H9 (cell line): ENCODE data around the gene MAGI3. TPM values are rescaled to one million over a fixed set of nuclear protein-coding genes. Genes with fewer than 3 reads are reported as not detected.

ENCODE experiments used
- DNase-seq: peaks from one replicate; pipeline ENCODE4 v3.0.0-alpha.2; 2017
- H2AFZ ChIP-seq: one replicate; pipeline ENCODE4 v1.6.1; 2013; ENCODE audit warnings: mild to moderate bottlenecking, low read length, control low read depth, moderate library complexity
- H2AK5ac ChIP-seq: 2 replicates; pipeline ENCODE4 v1.6.1; 2013; ENCODE audit warnings: low read length, control low read depth, mixed read lengths; ENCODE audit not compliant: insufficient read length
- H2BK120ac ChIP-seq: one replicate; pipeline ENCODE4 v1.6.1; 2013; ENCODE audit warnings: low read depth, mild to moderate bottlenecking, low read length, control low read depth, inconsistent platforms; ENCODE audit not compliant: poor library complexity, severe bottlenecking
- H2BK12ac ChIP-seq: 2 replicates; pipeline ENCODE4 v1.6.1; 2013; ENCODE audit warnings: low read length, control low read depth, mixed read lengths, low read depth; ENCODE audit not compliant: insufficient read length
- H2BK15ac ChIP-seq: 2 replicates; pipeline ENCODE4 v1.6.1; 2013; ENCODE audit warnings: low read depth, low read length, control low read depth
- H2BK20ac ChIP-seq: one replicate; pipeline ENCODE4 v1.6.1; 2013; ENCODE audit warnings: low read depth, mild to moderate bottlenecking, low read length, control low read depth, inconsistent platforms; ENCODE audit not compliant: poor library complexity, severe bottlenecking
- H2BK5ac ChIP-seq: 2 replicates; pipeline ENCODE4 v1.6.1; 2013; ENCODE audit warnings: low read length, control low read depth, mixed read lengths; ENCODE audit not compliant: insufficient read length
- H3K14ac ChIP-seq: 2 replicates; pipeline ENCODE4 v1.6.1; 2013; ENCODE audit warnings: low read length, control low read depth; ENCODE audit not compliant: insufficient read depth
- H3K18ac ChIP-seq: 2 replicates; pipeline ENCODE4 v1.6.1; 2013; ENCODE audit warnings: low read depth, mild to moderate bottlenecking, mixed read lengths, low read length, control low read depth; ENCODE audit not compliant: insufficient read length
- H3K23ac ChIP-seq: 2 replicates; pipeline ENCODE4 v1.6.1; 2013; ENCODE audit warnings: low read length, control low read depth, mixed read lengths, low read depth; ENCODE audit not compliant: insufficient read length
- H3K23me2 ChIP-seq: 2 replicates; pipeline ENCODE4 v1.6.1; 2013; ENCODE audit warnings: low read depth, mild to moderate bottlenecking, mixed read lengths, low read length, control low read depth; ENCODE audit not compliant: insufficient read length, poor library complexity, severe bottlenecking
- H3K27ac ChIP-seq: 2 replicates; pipeline ENCODE4 v1.5.1; 2013; ENCODE audit warnings: low read length, control low read depth, mixed read lengths, low read depth; ENCODE audit not compliant: insufficient read length
- H3K27me3 ChIP-seq: 2 replicates; pipeline ENCODE4 v1.6.1; 2013; ENCODE audit warnings: low read length, control low read depth, inconsistent platforms; ENCODE audit not compliant: insufficient read depth
- H3K4ac ChIP-seq: 2 replicates; pipeline ENCODE4 v1.6.1; 2013; ENCODE audit warnings: low read depth, mild to moderate bottlenecking, control low read depth, inconsistent platforms, low read length, moderate library complexity
- H3K4me1 ChIP-seq: 2 replicates; pipeline ENCODE4 v1.6.1; 2013; ENCODE audit warnings: low read length, control low read depth, inconsistent platforms; ENCODE audit not compliant: insufficient read depth
- H3K4me2 ChIP-seq: 2 replicates; pipeline ENCODE4 v1.6.1; 2013; ENCODE audit warnings: low read length, control low read depth, mixed read lengths; ENCODE audit not compliant: insufficient read length, insufficient read depth
- H3K56ac ChIP-seq: 2 replicates; pipeline ENCODE4 v1.6.1; 2013; ENCODE audit warnings: low read depth, mild to moderate bottlenecking, mixed read lengths, low read length, control low read depth; ENCODE audit not compliant: insufficient read length
- H3K79me1 ChIP-seq: 2 replicates; pipeline ENCODE4 v1.6.1; 2013; ENCODE audit warnings: low read depth, mild to moderate bottlenecking, moderate library complexity, low read length, control low read depth, inconsistent platforms; ENCODE audit not compliant: insufficient read depth, poor library complexity, severe bottlenecking
- H3K79me2 ChIP-seq: 2 replicates; pipeline ENCODE4 v1.6.1; 2013; ENCODE audit warnings: low read length, control low read depth, inconsistent platforms; ENCODE audit not compliant: insufficient read depth
- H3K9ac ChIP-seq: 2 replicates; pipeline ENCODE4 v1.6.1; 2013; ENCODE audit warnings: low read length, control low read depth, mixed read lengths; ENCODE audit not compliant: insufficient read length; ENCODE audit errors: extremely low read depth
- H3K9me3 ChIP-seq: one replicate; pipeline ENCODE4 v1.6.1; 2013; ENCODE audit warnings: low read depth, low read length, inconsistent platforms; ENCODE audit not compliant: control insufficient read depth
- H3T11ph ChIP-seq: one replicate; pipeline ENCODE4 v1.6.1; 2013; ENCODE audit warnings: mild to moderate bottlenecking, low read length, control low read depth, inconsistent platforms
- H4K20me1 ChIP-seq: one replicate; pipeline ENCODE4 v1.6.1; 2013; ENCODE audit not compliant: control insufficient read depth, insufficient read length, insufficient read depth
- H4K5ac ChIP-seq: 2 replicates; pipeline ENCODE4 v1.6.1; 2013; ENCODE audit warnings: low read depth, mild to moderate bottlenecking, mixed read lengths, low read length, control low read depth; ENCODE audit not compliant: insufficient read length
- H4K8ac ChIP-seq: replicated peaks from 2 replicates; pipeline ENCODE4 v1.6.1; 2013; ENCODE audit warnings: low read length, control low read depth, mixed read lengths, low read depth; ENCODE audit not compliant: insufficient read length
- H4K91ac ChIP-seq: 2 replicates; pipeline ENCODE4 v1.6.1; 2013; ENCODE audit warnings: low read depth, mild to moderate bottlenecking, moderate library complexity, mixed read lengths, low read length, control low read depth; ENCODE audit not compliant: insufficient read length
- H3K27ac Mint-ChIP-seq, 3 experiments: 2 replicates in 2 of 3; 3 replicates in 1 of 3; pipeline ENCODE4 v1.8.0; 2020 to 2021; ENCODE audit warnings: mixed read lengths in 3 of 3, mild to moderate bottlenecking in 1 of 3, moderate library complexity in 1 of 3
- H3K27me3 Mint-ChIP-seq: 2 replicates; pipeline ENCODE4 v1.8.0; 2021; ENCODE audit warnings: low read depth, mild to moderate bottlenecking, moderate library complexity, mixed read lengths
- H3K36me3 Mint-ChIP-seq, 3 experiments: 2 replicates in 2 of 3; 3 replicates in 1 of 3; pipeline ENCODE4 v1.8.0; 2020 to 2021; ENCODE audit warnings: low read depth in 3 of 3, mixed read lengths in 3 of 3; ENCODE audit not compliant: insufficient read depth in 1 of 3
- H3K4me1 Mint-ChIP-seq, 2 experiments: 2 replicates each; pipeline ENCODE4 v1.8.0; 2020; ENCODE audit warnings: mixed read lengths in 2 of 2
- H3K4me3 Mint-ChIP-seq, 2 experiments: 2 replicates in 1 of 2; 3 replicates in 1 of 2; pipeline ENCODE4 v1.8.0; 2020 to 2021; ENCODE audit warnings: mild to moderate bottlenecking in 2 of 2, mixed read lengths in 2 of 2, moderate library complexity in 1 of 2
- H3K9me3 Mint-ChIP-seq, 2 experiments: 2 replicates in 1 of 2; 3 replicates in 1 of 2; pipeline ENCODE4 v1.8.0; 2020; ENCODE audit warnings: mild to moderate bottlenecking in 2 of 2, mixed read lengths in 2 of 2, moderate library complexity in 1 of 2
- WGBS: extraction: QIAGEN DNeasy Blood & Tissue Kit; methylation state at CpG from one replicate; pipeline ENCODE4 v1.1.7; 2013; ENCODE audit warnings: missing lambda C conversion rate, low lambda C conversion rate, mixed read lengths; ENCODE audit not compliant: insufficient read length; ENCODE audit errors: extremely low coverage; 5-methylcytosine and 5-hydroxymethylcytosine counted together
- total RNA-seq: library from RNA; stranded (reverse); gene quantifications from 2 replicates; pipeline ENCODE4 v1.2.1, GENCODE V29; 2021
- TF ChIP-seq, protein P1 (sequence below): fragments of 200-600 bp; sonication (generic); conservative IDR thresholded peaks from 3 replicates; pipeline ENCODE4 v1.8.0; 2021; ENCODE audit warnings: antibody characterized with exemption, mild to moderate bottlenecking

Gene MAGI3
- total RNA-seq, 1 experiment from 2014 or later: 8.2 TPM

GRCh38 chr1:113380075-113380474 is 10.2 kb upstream of the MAGI3 start:
- H3K27me3 Mint-ChIP-seq: no peaks in the 10 kb centered on the region
- H3K4me3 Mint-ChIP-seq: no peak overlapping the region
- Histone ChIP-seq H2AFZ (no peak overlapping the region), H3K4me2 (no peak overlapping the region), H3K79me2 (no peaks in the 10 kb centered on the region), H3K9ac (no peak overlapping the region), H3K27ac (no peak overlapping the region), H3T11ph (no peak overlapping the region), H3K9me3 (no peaks in the 10 kb centered on the region), H2BK120ac (no peak overlapping the region), H4K8ac (no peak overlapping the region), H3K23me2 (no peaks in the 10 kb centered on the region), H3K27me3 (no peaks in the 10 kb centered on the region), H4K20me1 (no peaks in the 10 kb centered on the region), H3K14ac (no peak overlapping the region), H2BK15ac (no peak overlapping the region), H4K5ac (no peak overlapping the region), H3K56ac (no peak overlapping the region), H4K91ac (no peak overlapping the region), H2BK12ac (no peak overlapping the region), H3K4ac (no peak overlapping the region), H3K4me1 (no peaks in the 10 kb centered on the region), H3K79me1 (no peaks in the 10 kb centered on the region), H2AK5ac (no peak overlapping the region), H2BK5ac (no peak overlapping the region), H3K18ac (no peak overlapping the region), H2BK20ac (no peak overlapping the region), H3K23ac (no peak overlapping the region)
- no peaks in the 10 kb centered on the region for H3K36me3 Mint-ChIP-seq
- WGBS: no CpG with 5 or more reads among the region's 3 CpGs
- DNase-seq: no peak
- H3K4me1 Mint-ChIP-seq: 0 out of 4 replicates have a peak, but pooled peaks cover 0 to 3% of the 10 kb centered on the region in 2 experiments
- no peak overlapping the region; a peak in 1 of 7 replicates for H3K27ac Mint-ChIP-seq
- TF ChIP-seq, protein P1, sequence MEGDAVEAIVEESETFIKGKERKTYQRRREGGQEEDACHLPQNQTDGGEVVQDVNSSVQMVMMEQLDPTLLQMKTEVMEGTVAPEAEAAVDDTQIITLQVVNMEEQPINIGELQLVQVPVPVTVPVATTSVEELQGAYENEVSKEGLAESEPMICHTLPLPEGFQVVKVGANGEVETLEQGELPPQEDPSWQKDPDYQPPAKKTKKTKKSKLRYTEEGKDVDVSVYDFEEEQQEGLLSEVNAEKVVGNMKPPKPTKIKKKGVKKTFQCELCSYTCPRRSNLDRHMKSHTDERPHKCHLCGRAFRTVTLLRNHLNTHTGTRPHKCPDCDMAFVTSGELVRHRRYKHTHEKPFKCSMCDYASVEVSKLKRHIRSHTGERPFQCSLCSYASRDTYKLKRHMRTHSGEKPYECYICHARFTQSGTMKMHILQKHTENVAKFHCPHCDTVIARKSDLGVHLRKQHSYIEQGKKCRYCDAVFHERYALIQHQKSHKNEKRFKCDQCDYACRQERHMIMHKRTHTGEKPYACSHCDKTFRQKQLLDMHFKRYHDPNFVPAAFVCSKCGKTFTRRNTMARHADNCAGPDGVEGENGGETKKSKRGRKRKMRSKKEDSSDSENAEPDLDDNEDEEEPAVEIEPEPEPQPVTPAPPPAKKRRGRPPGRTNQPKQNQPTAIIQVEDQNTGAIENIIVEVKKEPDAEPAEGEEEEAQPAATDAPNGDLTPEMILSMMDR: no peak
- H3K9me3 Mint-ChIP-seq: peaks cover 0 to 2% of the 10 kb centered on the region in 2 experiments; a peak in 1 of 5 replicates
